Renal pelvis (tissue), 4 donors: ENCODE data around the gene FAM240A. TPM values are rescaled to one million over a fixed set of nuclear protein-coding genes. Genes with fewer than 3 reads are reported as not detected.

Experiments
- DNase-seq: peaks from one replicate; pipeline ENCODE4 v3.0.0-alpha.2; 2013
- polyA plus RNA-seq, 3 donors: library from polyadenylated mRNA; unstranded; fragments of 120-200 nt; gene quantifications; one replicate each; pipeline ENCODE4 v1.2.1, GENCODE V29; 2013; ENCODE audit not compliant: insufficient read length in 3 of 3

The FAM240A gene
- polyA plus RNA-seq, 3 donors, result 0.13 to 0.17 (median 0.16) TPM

GRCh38 chr3:46662771-46663551 lies 50.6 kb downstream of the FAM240A start:
- DNase-seq, result peak; percentile 78

GRCh38 chr3:46663591-46664135 lies 51.3 kb downstream of the FAM240A start:
- DNase-seq, result peak; percentile 46

- no peak for DNase-seq
Measured at GRCh38 chr3:46664188-46664970, 52.1 kb downstream of the FAM240A start.

- no peak for DNase-seq
Measured at GRCh38 chr3:46664971-46665762, 52.8 kb downstream of the FAM240A start.

GRCh38 chr3:46665763-46666452 lies 53.6 kb downstream of the FAM240A start:
- no peak for DNase-seq

GRCh38 chr3:46666453-46666845 lies 54.1 kb downstream of the FAM240A start:
- no peak for DNase-seq

- no peak for DNase-seq
Measured at GRCh38 chr3:46667061-46667621, 54.8 kb downstream of the FAM240A start.

GRCh38 chr3:46667657-46668056 lies 55.3 kb downstream of the FAM240A start:
- DNase-seq, result no peak

GRCh38 chr3:46668116-46668515 lies 55.8 kb downstream of the FAM240A start:
- no peak for DNase-seq

- no peak for DNase-seq
Measured at GRCh38 chr3:46668591-46668990, 56.3 kb downstream of the FAM240A start.

- DNase-seq, result no peak
Measured at GRCh38 chr3:46669191-46669999, 57.1 kb downstream of the FAM240A start.

GRCh38 chr3:46670000-46670890 lies 57.9 kb downstream of the FAM240A start:
- DNase-seq, result no peak

GRCh38 chr3:46670891-46671427 lies 58.6 kb downstream of the FAM240A start:
- no peak for DNase-seq

- DNase-seq, result no peak
Measured at GRCh38 chr3:46671541-46672348, 59.4 kb downstream of the FAM240A start.

- DNase-seq, result no peak
Measured at GRCh38 chr3:46672349-46672695, 60.0 kb downstream of the FAM240A start.

GRCh38 chr3:46673151-46674030 lies 61.1 kb downstream of the FAM240A start:
- no peak for DNase-seq
